Dendritic cell treated with granulocyte-macrophage colony-stimulating factor and Interleukin-4, amounts not matched to agents 40 ng/mL and 50 ng/mL, for 4 days (primary cell): ENCODE measurements around the gene FZD1.

Experiments
- H3K27ac Mint-ChIP-seq: one replicate; pipeline ENCODE4 v1.8.0; 2022; ENCODE audit warnings: mild to moderate bottlenecking, mixed read lengths
- H3K27me3 Mint-ChIP-seq: one replicate; pipeline ENCODE4 v1.8.0; 2022; ENCODE audit warnings: mild to moderate bottlenecking, mixed read lengths
- H3K36me3 Mint-ChIP-seq: one replicate; pipeline ENCODE4 v1.8.0; 2022; ENCODE audit warnings: low read depth, mixed read lengths
- H3K4me1 Mint-ChIP-seq: one replicate; pipeline ENCODE4 v1.8.0; 2022; ENCODE audit warnings: low read depth, mixed read lengths
- H3K4me3 Mint-ChIP-seq: one replicate; pipeline ENCODE4 v1.8.0; 2022; ENCODE audit warnings: mild to moderate bottlenecking, moderate library complexity, mixed read lengths
- H3K9me3 Mint-ChIP-seq: one replicate; pipeline ENCODE4 v1.8.0; 2022; ENCODE audit warnings: mixed read lengths
- intact Hi-C: fragments of 100-400 bp; cut with micrococcal nuclease; formaldehyde crosslinking; loops from one replicate; pipeline ENCODE4 v1.15.0; 2022

The FZD1 gene

DNA sequence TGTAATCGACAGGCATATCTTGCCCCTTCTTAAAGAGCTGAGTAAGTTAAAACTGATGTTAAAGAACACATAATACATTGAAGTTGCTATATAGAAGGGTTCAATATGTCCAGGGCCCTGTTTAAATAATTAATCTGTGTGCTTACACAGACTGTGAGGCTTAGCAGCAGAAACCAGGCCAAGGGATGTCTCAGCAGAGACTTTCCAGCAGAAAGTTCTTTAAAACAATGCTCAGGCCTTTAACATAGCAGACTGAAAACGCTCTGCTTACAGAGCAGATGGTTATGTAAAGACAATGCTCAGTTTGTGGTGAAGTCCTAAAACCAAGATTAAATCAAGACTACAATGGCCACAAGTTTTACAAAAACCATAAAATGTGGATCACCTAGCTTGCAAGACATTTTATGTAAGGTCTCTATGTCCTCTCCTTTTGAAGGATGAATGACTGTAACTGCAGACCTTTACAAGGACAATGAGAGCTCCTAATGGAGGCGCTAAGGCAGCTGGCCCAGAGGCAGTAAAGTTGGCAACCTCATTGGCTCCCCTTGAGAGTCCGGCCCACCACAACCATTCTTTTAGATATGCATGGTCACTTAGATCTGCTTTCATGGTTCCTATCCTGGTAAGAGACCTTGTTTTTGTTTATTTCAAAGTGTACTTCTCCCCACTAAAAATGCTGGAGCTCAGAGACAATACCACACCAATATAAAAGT is 56.3 kb downstream of the FZD1 start:
- Mint-ChIP-seq H3K27me3 (no peaks in the 10 kb centered on the region), H3K36me3 (no peaks in the 10 kb centered on the region), H3K4me3 (no peak overlapping the region), H3K27ac (no peak overlapping the region), H3K4me1 (peaks cover 21% of the 10 kb centered on the region), H3K9me3 (no peaks in the 10 kb centered on the region)
- intact Hi-C loops = no loop called here
